Rectal smooth muscle tissue (tissue), 1 donor: ENCODE data around the gene CSH2.
"Not testable (repeated sequence)": the region's sequence is repeated elsewhere in the genome, so short reads cannot be mapped to it uniquely, and the experiment has no call there.

ENCODE experiments used
- H3K27ac ChIP-seq: one replicate; pipeline ENCODE4 v1.7.0; 2013; ENCODE audit warnings: low read depth, low read length, inconsistent platforms
- H3K27me3 ChIP-seq: one replicate; pipeline ENCODE4 v1.7.0; 2013; ENCODE audit warnings: low read length; ENCODE audit not compliant: control insufficient read depth, insufficient read depth
- H3K36me3 ChIP-seq: one replicate; pipeline ENCODE4 v1.7.0; 2013; ENCODE audit warnings: low read length; ENCODE audit not compliant: control insufficient read depth, insufficient read depth
- H3K4me1 ChIP-seq: one replicate; pipeline ENCODE4 v1.7.0; 2013; ENCODE audit warnings: low read length; ENCODE audit not compliant: control insufficient read depth, insufficient read depth
- H3K4me3 ChIP-seq: one replicate; pipeline ENCODE4 v1.7.0; 2013; ENCODE audit warnings: low read length
- H3K9ac ChIP-seq: one replicate; pipeline ENCODE4 v1.7.0; 2013; ENCODE audit warnings: low read length

The CSH2 gene

DNA sequence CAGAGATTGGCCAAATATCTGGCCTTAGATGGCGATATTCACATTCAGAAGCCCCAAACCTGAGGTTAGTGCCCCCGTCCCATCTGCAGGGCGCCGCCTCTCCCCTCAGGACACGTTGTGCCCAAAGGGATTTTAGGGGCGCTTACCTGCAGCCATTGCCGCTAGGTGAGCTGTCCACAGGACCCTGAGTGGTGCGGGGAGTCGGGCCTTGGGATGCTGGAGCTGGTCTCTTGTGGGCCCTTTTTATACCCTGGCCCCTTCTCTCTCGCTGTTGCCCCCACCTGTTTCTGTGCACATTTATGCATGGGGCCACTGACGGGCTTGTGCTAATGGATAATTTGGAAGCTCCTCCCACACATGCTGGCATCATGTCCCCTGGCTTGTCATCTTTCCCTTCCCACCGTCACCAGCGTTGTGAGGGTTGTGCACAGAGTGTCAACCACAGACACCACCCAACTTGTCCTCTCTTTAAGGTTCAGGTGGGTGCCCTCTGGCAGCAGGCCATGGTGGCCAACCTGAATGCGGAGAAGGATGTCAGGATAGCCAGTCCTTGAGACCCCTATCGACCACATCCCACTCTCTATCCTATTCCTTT, 37.7 kb upstream of the CSH2 start, which contains the start of gene CSHL1:
CSHL1 (minus strand) TSS at position 218 of the 595 bp plus-strand sequence; CDS start at position 156, 62 bp downstream.
- Histone ChIP-seq H3K9ac (no peak within 1 kb of the TSS), H3K27ac (no peak within 1 kb of the TSS), H3K36me3 (no peaks in the 10 kb centered on the region), H3K4me1 (no peaks in the 10 kb centered on the region), H3K27me3 (peaks cover 3% of the 10 kb centered on the region), H3K4me3 (no peak within 1 kb of the TSS)

GRCh38 chr17:63910096-63910495, 36.6 kb upstream of the CSH2 start:
- H3K27ac ChIP-seq, result no peak overlapping the region
- no peak overlapping the region for H3K4me3 ChIP-seq
- peaks cover 3% of the 10 kb centered on the region for H3K27me3 ChIP-seq
- H3K36me3 ChIP-seq, result no peaks in the 10 kb centered on the region
- H3K4me1 ChIP-seq, result no peaks in the 10 kb centered on the region
- H3K9ac ChIP-seq, result no peak overlapping the region

- H3K27me3 ChIP-seq, H3K36me3 ChIP-seq, H3K4me1 ChIP-seq, H3K27ac ChIP-seq, H3K4me3 ChIP-seq, H3K9ac ChIP-seq: not testable (repeated sequence)
These were observed 36.1 kb upstream of the CSH2 start for GRCh38 chr17:63909586-63909985.

DNA sequence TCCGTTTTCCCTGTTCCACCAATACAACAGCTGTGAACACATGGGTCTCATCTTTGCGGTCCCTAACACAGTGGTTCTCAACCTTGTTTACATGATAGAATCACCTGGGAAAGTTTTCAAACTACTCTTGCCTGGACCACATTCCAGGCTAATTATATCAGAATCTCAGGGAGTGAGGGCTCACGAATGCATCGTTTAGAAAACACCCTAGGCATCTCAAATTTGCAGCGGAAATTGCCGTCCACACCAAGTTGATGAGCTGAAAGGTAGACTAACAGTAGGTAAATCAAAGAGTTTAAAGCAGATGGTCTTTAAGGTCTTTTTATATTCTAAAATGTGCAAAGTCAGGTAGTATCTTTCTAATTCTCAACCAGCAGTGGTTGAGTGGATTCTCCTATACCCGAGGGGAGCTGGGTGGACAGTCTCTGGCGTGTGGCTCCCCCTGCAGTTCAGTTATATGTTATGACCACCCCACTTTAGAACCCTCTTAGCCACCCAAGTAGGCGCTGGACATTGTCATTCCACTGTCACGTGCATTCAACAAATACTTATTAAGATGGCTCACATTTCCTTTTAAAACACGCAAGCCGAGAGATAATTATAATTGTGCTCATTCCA, 33.8 kb upstream of the CSH2 start:
- not testable (repeated sequence) for H3K27me3 ChIP-seq, H3K36me3 ChIP-seq, H3K27ac ChIP-seq, H3K9ac ChIP-seq, H3K4me1 ChIP-seq, H3K4me3 ChIP-seq

- not testable (repeated sequence) for H3K4me1 ChIP-seq, H3K27ac ChIP-seq, H3K27me3 ChIP-seq, H3K9ac ChIP-seq, H3K36me3 ChIP-seq, H3K4me3 ChIP-seq
These were observed 31.3 kb upstream of the CSH2 start for GRCh38 chr17:63904796-63905195.

DNA sequence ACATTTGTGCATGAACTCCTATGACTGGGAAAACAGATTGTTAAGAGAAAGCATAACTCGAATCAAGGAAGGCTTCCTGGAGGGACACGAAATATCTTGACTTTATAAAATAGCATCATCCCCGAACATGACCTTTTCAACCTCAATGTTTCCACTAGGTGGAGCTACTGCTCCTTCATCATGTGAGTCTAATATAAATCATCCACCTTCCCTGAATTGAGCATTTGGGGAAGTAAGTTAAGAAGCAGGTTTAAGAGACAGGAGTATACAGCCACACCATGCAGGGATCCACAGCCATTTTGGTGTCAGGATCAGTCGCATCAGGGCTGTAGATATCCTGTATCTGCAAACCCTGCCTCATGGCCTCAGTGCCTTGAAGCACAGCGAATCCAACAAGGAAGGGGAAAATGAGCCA, 30.3 kb upstream of the CSH2 start:
- not testable (repeated sequence) for H3K36me3 ChIP-seq, H3K27me3 ChIP-seq, H3K27ac ChIP-seq, H3K9ac ChIP-seq, H3K4me1 ChIP-seq, H3K4me3 ChIP-seq

- H3K27me3 ChIP-seq, H3K4me1 ChIP-seq, H3K4me3 ChIP-seq, H3K9ac ChIP-seq, H3K36me3 ChIP-seq, H3K27ac ChIP-seq: not testable (repeated sequence)
These were observed 28.5 kb upstream of the CSH2 start for GRCh38 chr17:63901971-63902370.

- not testable (repeated sequence) for H3K4me1 ChIP-seq, H3K27me3 ChIP-seq, H3K4me3 ChIP-seq, H3K9ac ChIP-seq, H3K27ac ChIP-seq, H3K36me3 ChIP-seq
These were observed 25.7 kb upstream of the CSH2 start for GRCh38 chr17:63898899-63899798.

GRCh38 chr17:63896524-63897354, 23.3 kb upstream of the CSH2 start, which contains the start of gene CSH1:
Gene CSH1 (minus strand): TSS chr17:63896574. CDS start chr17:63896511, 63 bp downstream.
- H3K27me3 ChIP-seq, H3K36me3 ChIP-seq, H3K9ac ChIP-seq, H3K4me1 ChIP-seq, H3K27ac ChIP-seq, H3K4me3 ChIP-seq: not testable (repeated sequence)

DNA sequence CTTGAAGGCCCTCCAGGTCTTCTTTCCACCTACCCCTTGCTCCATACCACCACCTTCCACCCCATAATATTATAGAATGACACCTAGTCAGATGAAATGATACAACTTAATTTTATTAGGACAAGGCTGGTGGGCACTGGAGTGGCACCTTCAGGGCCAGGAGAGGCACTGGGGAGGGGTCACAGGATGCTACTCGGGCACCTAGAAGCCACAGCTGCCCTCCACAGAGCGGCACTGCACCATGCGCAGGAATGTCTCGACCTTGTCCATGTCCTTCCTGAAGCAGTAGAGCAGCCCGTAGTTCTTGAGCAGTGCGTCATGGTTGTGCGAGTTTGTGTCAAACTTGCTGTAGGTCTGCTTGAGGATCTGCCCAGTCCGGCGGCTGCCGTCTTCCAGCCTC, 21.3 kb upstream of the CSH2 start:
- H3K4me3 ChIP-seq, H3K27me3 ChIP-seq, H3K9ac ChIP-seq, H3K4me1 ChIP-seq, H3K36me3 ChIP-seq, H3K27ac ChIP-seq: not testable (repeated sequence)

- not testable (repeated sequence) for H3K27ac ChIP-seq, H3K9ac ChIP-seq, H3K36me3 ChIP-seq, H3K4me3 ChIP-seq, H3K27me3 ChIP-seq, H3K4me1 ChIP-seq
These were observed 20.5 kb upstream of the CSH2 start for GRCh38 chr17:63894021-63894420.
